Measurements from ENCODE around the gene ANGEL2. TPM values are rescaled to one million over a fixed set of nuclear protein-coding genes. Genes with fewer than 3 reads are reported as not detected.

The ANGEL2 gene
- polyA plus RNA-seq: 10 to 100 TPM in 2 of 4 donors, 1 to 10 TPM in 2; 5.7 to 32.2 (median 9.9) TPM
- long read RNA-seq, donor 1: 0 reads
- long read RNA-seq, donor 2: 0 reads
- long read RNA-seq, donor 3, partial matches to known transcripts: 0 of 1 reads
- long read RNA-seq, donor 3, other reads (novel, unspliced or antisense): 0 of 1 reads
- long read RNA-seq, donor 4: 0 reads
- long read RNA-seq, donor 5: 0 reads
- long read RNA-seq, donor 6, partial matches to known transcripts: 0 of 1 reads
- long read RNA-seq, donor 6, other reads (novel, unspliced or antisense): 0 of 1 reads
- long read RNA-seq, donor 7: 0 reads
- long read RNA-seq, donor 8: 0 reads
- long read RNA-seq, donor 9: 0 reads
- long read RNA-seq, donor 10, partial matches to known transcripts: 0 of 3 reads
- long read RNA-seq, donor 10, other reads (novel, unspliced or antisense): 0 of 3 reads

- no peak for FAIRE-seq
Measured at GRCh38 chr1:213015099-213016050, at the start of gene ANGEL2. ANGEL2 (minus strand) TSS chr1:213015867; CDS start chr1:213015671, 196 bp downstream.

GRCh38 chr1:213061263-213061662 is 45.6 kb upstream of the ANGEL2 start:
- no peaks in the 10 kb centered on the region for H3K4me1 ChIP-seq (ENCODE audit: control insufficient read depth in 3 of 3, insufficient read depth in 2 of 3, low read depth in 1 of 3, low read length in 2 of 3)
- DNase-seq (no peak), FAIRE-seq (no peak)
- peaks cover 0 to 4% of the 10 kb centered on the region in 2 donors for H3K9me3 ChIP-seq (ENCODE audit: control insufficient read depth in 2 of 2, insufficient read depth in 1 of 2, low read depth in 1 of 2, low read length in 1 of 2)
- no peak overlapping the region for H3K4me3 ChIP-seq (ENCODE audit: low read depth in 1 of 3, low read length in 3 of 3)
- no peak overlapping the region for H3K27ac ChIP-seq (ENCODE audit: low read depth in 1 of 3, low read length in 2 of 3)
- 90 to 100% (median 97%) methylated on average over 1 of the region's 1 CpG for WGBS, 3 donors
- H3K36me3 ChIP-seq (ENCODE audit: control insufficient read depth in 3 of 3, insufficient read depth in 2 of 3, low read depth in 1 of 3, low read length in 3 of 3): peaks cover 0 to 2% (median 0%) of the 10 kb centered on the region in 3 donors
- no peaks in the 10 kb centered on the region for H3K27me3 ChIP-seq (ENCODE audit: control insufficient read depth in 3 of 3, insufficient read depth in 3 of 3, low read length in 3 of 3)

More at GRCh38 chr1:213015099-213016050, at the start of gene ANGEL2:
- peak; percentile 99 for DNase-seq
- Histone ChIP-seq H3K27ac (ENCODE audit: low read depth in 1 of 3, low read length in 2 of 3) (peak within 1 kb of the TSS; percentile 73 to 95 (median 80)), H3K4me1 (ENCODE audit: control insufficient read depth in 3 of 3, insufficient read depth in 2 of 3, low read depth in 1 of 3, low read length in 2 of 3) (peaks cover 0 to 7% (median 1%) of the 10 kb centered on the region in 3 donors), H3K4me3 (ENCODE audit: low read depth in 1 of 3, low read length in 3 of 3) (peak within 1 kb of the TSS; percentile 52 to 74 (median 70)), H3K36me3 (ENCODE audit: control insufficient read depth in 3 of 3, insufficient read depth in 2 of 3, low read depth in 1 of 3, low read length in 3 of 3) (peaks cover 0 to 2% (median 0%) of the 10 kb centered on the region in 3 donors), H3K27me3 (ENCODE audit: control insufficient read depth in 3 of 3, insufficient read depth in 3 of 3, low read length in 3 of 3) (no peaks in the 10 kb centered on the region), H3K9me3 (ENCODE audit: control insufficient read depth in 2 of 2, insufficient read depth in 1 of 2, low read depth in 1 of 2, low read length in 1 of 2) (no peaks in the 10 kb centered on the region)
- WGBS, 3 donors: 0 to 1% (median 1%) methylated on average over 57 to 66 of the region's 66 CpGs

DNA sequence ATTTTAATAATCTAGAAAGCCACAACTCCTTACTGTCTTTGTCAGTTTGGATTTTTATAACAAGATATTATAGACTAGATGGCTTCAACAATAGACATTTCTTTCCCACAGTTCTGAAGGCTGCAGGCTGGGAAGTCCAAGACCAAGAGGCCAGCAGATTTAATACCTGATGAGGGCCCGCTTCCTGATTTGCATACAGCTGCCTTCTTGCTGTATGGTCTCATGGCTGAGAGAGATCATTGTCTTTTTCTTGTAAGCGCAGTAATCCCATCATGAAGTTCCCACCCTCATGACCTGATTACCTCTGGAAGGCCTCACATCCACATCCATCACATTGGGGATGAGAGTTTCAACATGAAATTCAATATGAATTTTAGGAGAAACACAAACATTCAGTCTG is 45.2 kb upstream of the ANGEL2 start:
- WGBS, 3 donors: 93 to 97% (median 96%) methylated on average over 2 of the region's 2 CpGs
- no peaks in the 10 kb centered on the region for H3K4me1 ChIP-seq (ENCODE audit: control insufficient read depth in 3 of 3, insufficient read depth in 2 of 3, low read depth in 1 of 3, low read length in 2 of 3)
- H3K27ac ChIP-seq (ENCODE audit: low read depth in 1 of 3, low read length in 2 of 3): no peak overlapping the region
- peaks cover 0 to 2% (median 0%) of the 10 kb centered on the region in 3 donors for H3K36me3 ChIP-seq (ENCODE audit: control insufficient read depth in 3 of 3, insufficient read depth in 2 of 3, low read depth in 1 of 3, low read length in 3 of 3)
- FAIRE-seq (no peak), DNase-seq (no peak)
- H3K9me3 ChIP-seq (ENCODE audit: control insufficient read depth in 2 of 2, insufficient read depth in 1 of 2, low read depth in 1 of 2, low read length in 1 of 2): peaks cover 0 to 4% of the 10 kb centered on the region in 2 donors
- no peak overlapping the region for H3K4me3 ChIP-seq (ENCODE audit: low read depth in 1 of 3, low read length in 3 of 3)
- no peaks in the 10 kb centered on the region for H3K27me3 ChIP-seq (ENCODE audit: control insufficient read depth in 3 of 3, insufficient read depth in 3 of 3, low read length in 3 of 3)

- Histone ChIP-seq H3K27me3 (ENCODE audit: control insufficient read depth in 3 of 3, insufficient read depth in 3 of 3, low read length in 3 of 3) (no peaks in the 10 kb centered on the region), H3K4me1 (ENCODE audit: control insufficient read depth in 3 of 3, insufficient read depth in 2 of 3, low read depth in 1 of 3, low read length in 2 of 3) (peaks cover 0 to 4% (median 2%) of the 10 kb centered on the region in 3 donors), H3K4me3 (ENCODE audit: low read depth in 1 of 3, low read length in 3 of 3) (no peak overlapping the region), H3K9me3 (ENCODE audit: control insufficient read depth in 2 of 2, insufficient read depth in 1 of 2, low read depth in 1 of 2, low read length in 1 of 2) (peaks cover 0 to 4% of the 10 kb centered on the region in 2 donors), H3K27ac (ENCODE audit: low read depth in 1 of 3, low read length in 2 of 3) (no peak overlapping the region), H3K36me3 (ENCODE audit: control insufficient read depth in 3 of 3, insufficient read depth in 2 of 3, low read depth in 1 of 3, low read length in 3 of 3) (peaks cover 0 to 2% (median 0%) of the 10 kb centered on the region in 3 donors)
- no peak for DNase-seq
- no peak for FAIRE-seq
- 87 to 93% (median 87%) methylated on average over 5 of the region's 5 CpGs for WGBS, 3 donors
Measured at GRCh38 chr1:213057264-213058059, 41.8 kb upstream of the ANGEL2 start.

DNA sequence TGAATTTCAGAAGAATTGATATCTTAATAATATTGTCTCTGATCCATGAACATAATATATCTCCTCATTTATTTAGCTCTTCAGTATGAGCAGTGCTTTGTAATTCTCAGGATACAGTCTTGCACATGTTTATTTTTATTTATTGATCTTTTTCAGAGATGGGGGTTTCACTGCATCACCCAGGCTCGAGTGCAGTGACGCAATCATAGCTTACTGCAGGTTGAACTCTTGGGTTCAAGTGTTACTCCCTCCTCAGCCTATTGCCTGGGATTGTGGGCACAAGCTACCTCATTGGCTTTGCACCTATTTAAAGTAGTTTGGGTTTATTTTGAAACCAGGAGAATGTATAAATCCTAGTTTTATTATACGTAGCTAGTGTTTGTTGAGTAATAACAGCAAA is 40.1 kb upstream of the ANGEL2 start:
- DNase-seq: no peak
- Histone ChIP-seq H3K9me3 (ENCODE audit: control insufficient read depth in 2 of 2, insufficient read depth in 1 of 2, low read depth in 1 of 2, low read length in 1 of 2) (peaks cover 0 to 4% of the 10 kb centered on the region in 2 donors), H3K27me3 (ENCODE audit: control insufficient read depth in 3 of 3, insufficient read depth in 3 of 3, low read length in 3 of 3) (no peaks in the 10 kb centered on the region), H3K27ac (ENCODE audit: low read depth in 1 of 3, low read length in 2 of 3) (no peak overlapping the region), H3K36me3 (ENCODE audit: control insufficient read depth in 3 of 3, insufficient read depth in 2 of 3, low read depth in 1 of 3, low read length in 3 of 3) (no peaks in the 10 kb centered on the region), H3K4me3 (ENCODE audit: low read depth in 1 of 3, low read length in 3 of 3) (no peak overlapping the region), H3K4me1 (ENCODE audit: control insufficient read depth in 3 of 3, insufficient read depth in 2 of 3, low read depth in 1 of 3, low read length in 2 of 3) (peaks cover 2 to 6% (median 4%) of the 10 kb centered on the region in 3 donors)
- WGBS, 3 donors: 80 to 88% (median 81%) methylated on average over 3 of the region's 3 CpGs
- FAIRE-seq: no peak

DNA sequence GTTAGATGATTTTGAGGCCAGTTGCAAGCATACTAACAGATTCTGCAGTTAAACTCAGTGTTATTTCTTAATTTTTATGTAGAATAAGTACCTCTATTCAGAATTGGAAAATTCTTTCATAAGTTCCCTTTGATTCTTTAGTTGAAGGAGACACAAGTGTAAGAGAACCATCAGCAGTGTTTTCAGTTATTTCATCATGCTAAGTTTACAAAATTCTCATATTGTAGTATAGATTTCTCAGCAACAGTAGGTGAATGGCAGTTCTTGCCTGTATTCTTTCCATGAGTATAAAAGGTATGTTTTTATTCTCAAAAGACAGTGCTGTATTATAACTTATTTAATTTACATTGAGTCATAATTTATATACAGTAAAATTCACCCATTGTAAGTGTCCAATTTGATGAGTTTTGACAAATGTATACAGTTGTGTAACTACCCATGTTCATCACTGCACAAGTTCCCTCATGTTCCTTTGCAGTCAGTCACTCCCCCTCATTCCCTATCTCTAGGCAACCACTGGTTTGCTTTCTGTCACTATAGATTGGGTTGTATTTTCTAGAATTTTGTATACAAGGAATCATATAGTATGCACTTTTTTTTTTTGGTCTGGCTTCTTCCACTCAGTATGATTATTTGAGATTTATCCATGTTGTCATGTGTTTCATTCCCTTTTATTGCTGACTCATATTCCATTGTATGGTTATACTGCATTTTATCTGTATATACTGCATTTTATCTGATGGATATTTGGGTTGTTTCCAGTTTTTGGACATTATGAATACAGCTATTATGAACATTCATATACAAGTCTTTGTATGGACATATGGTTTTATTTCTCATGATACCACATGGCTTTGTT is 39.3 kb upstream of the ANGEL2 start:
- DNase-seq: no peak
- Histone ChIP-seq H3K4me1 (ENCODE audit: control insufficient read depth in 3 of 3, insufficient read depth in 2 of 3, low read depth in 1 of 3, low read length in 2 of 3) (peaks cover 2 to 7% (median 6%) of the 10 kb centered on the region in 3 donors), H3K36me3 (ENCODE audit: control insufficient read depth in 3 of 3, insufficient read depth in 2 of 3, low read depth in 1 of 3, low read length in 3 of 3) (no peaks in the 10 kb centered on the region), H3K27ac (ENCODE audit: low read depth in 1 of 3, low read length in 2 of 3) (no peak overlapping the region), H3K27me3 (ENCODE audit: control insufficient read depth in 3 of 3, insufficient read depth in 3 of 3, low read length in 3 of 3) (no peaks in the 10 kb centered on the region), H3K9me3 (ENCODE audit: control insufficient read depth in 2 of 2, insufficient read depth in 1 of 2, low read depth in 1 of 2, low read length in 1 of 2) (peaks cover 0 to 4% of the 10 kb centered on the region in 2 donors), H3K4me3 (ENCODE audit: low read depth in 1 of 3, low read length in 3 of 3) (no peak overlapping the region)
- FAIRE-seq: no peak

- no peaks in the 10 kb centered on the region for H3K27me3 ChIP-seq (ENCODE audit: control insufficient read depth in 3 of 3, insufficient read depth in 3 of 3, low read length in 3 of 3)
- H3K4me1 ChIP-seq (ENCODE audit: control insufficient read depth in 3 of 3, insufficient read depth in 2 of 3, low read depth in 1 of 3, low read length in 2 of 3): peaks cover 2 to 7% (median 6%) of the 10 kb centered on the region in 3 donors
- WGBS, 3 donors: 76 to 87% (median 82%) methylated on average over 2 of the region's 2 CpGs
- DNase-seq (no peak), FAIRE-seq (no peak)
- peaks cover 0 to under 1% of the 10 kb centered on the region in 2 donors for H3K9me3 ChIP-seq (ENCODE audit: control insufficient read depth in 2 of 2, insufficient read depth in 1 of 2, low read depth in 1 of 2, low read length in 1 of 2)
- no peaks in the 10 kb centered on the region for H3K36me3 ChIP-seq (ENCODE audit: control insufficient read depth in 3 of 3, insufficient read depth in 2 of 3, low read depth in 1 of 3, low read length in 3 of 3)
- H3K27ac ChIP-seq (ENCODE audit: low read depth in 1 of 3, low read length in 2 of 3): no peak overlapping the region
- no peak overlapping the region for H3K4me3 ChIP-seq (ENCODE audit: low read depth in 1 of 3, low read length in 3 of 3)
Measured at GRCh38 chr1:213054142-213054541, 38.5 kb upstream of the ANGEL2 start.
